Forelimb muscle (tissue), 1 donor: ENCODE results near the gene FXYD1. TPM values are rescaled to one million over a fixed set of nuclear protein-coding genes. Genes with fewer than 3 reads are reported as not detected.

Source experiments
- DNase-seq: peaks from one replicate; pipeline ENCODE4 v3.0.0-alpha.2; 2013; ENCODE audit warnings: low read depth
- polyA plus RNA-seq: library from polyadenylated mRNA; unstranded; fragments of 120-200 nt; gene quantifications from one replicate; pipeline ENCODE4 v1.2.1, GENCODE V29; 2013; ENCODE audit not compliant: insufficient read length

Gene FXYD1
- polyA plus RNA-seq, 1 donor = 261 TPM

GRCh38 chr19:35160629-35161433 lies 22.2 kb downstream of the FXYD1 start:
- DNase-seq = no peak

GRCh38 chr19:35161434-35161743 lies 22.8 kb downstream of the FXYD1 start:
- no peak for DNase-seq

DNA sequence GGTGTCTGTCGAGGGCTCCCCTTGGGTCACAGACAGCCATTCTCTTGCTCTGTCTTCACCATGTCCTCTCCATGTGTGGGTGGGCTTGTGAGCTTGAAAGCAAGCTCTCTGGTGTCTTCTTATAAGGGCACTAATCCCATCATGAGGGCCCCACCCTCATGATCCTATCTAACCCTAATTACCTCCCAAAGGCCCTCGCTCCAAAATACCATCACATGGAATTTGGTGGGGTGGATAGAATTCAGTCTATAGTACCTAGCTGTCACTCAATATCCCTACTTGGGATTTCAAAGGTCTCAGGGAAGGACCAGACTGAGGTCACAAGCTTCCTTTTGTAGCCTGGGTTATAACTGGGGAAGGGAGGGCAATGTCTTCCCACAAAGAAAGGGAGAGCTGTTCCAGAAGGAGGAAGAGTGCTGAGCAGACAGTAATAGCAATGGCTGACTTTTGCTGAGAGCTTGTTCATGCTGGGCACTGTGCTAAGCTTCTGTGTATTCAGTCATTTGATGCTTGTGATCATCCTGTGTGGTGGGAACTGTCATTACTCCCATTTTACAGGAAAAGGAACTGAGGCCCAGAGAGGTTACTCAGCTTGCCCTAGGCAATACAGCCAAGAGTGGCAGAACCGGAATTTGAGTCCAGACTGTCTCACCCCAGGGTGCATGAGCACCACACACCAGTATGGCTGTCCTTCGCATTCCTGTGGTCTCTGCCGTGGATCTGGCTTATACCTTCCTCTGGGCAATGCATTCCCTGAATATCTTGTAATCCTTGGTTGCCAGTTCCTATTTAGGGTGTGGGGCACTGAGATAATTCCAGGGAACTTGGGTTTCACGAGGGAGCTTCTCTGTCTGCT lies 24.1 kb downstream of the FXYD1 start:
- no peak for DNase-seq

- no peak for DNase-seq
These were observed 25.8 kb downstream of the FXYD1 start for GRCh38 chr19:35164418-35164817.

DNA sequence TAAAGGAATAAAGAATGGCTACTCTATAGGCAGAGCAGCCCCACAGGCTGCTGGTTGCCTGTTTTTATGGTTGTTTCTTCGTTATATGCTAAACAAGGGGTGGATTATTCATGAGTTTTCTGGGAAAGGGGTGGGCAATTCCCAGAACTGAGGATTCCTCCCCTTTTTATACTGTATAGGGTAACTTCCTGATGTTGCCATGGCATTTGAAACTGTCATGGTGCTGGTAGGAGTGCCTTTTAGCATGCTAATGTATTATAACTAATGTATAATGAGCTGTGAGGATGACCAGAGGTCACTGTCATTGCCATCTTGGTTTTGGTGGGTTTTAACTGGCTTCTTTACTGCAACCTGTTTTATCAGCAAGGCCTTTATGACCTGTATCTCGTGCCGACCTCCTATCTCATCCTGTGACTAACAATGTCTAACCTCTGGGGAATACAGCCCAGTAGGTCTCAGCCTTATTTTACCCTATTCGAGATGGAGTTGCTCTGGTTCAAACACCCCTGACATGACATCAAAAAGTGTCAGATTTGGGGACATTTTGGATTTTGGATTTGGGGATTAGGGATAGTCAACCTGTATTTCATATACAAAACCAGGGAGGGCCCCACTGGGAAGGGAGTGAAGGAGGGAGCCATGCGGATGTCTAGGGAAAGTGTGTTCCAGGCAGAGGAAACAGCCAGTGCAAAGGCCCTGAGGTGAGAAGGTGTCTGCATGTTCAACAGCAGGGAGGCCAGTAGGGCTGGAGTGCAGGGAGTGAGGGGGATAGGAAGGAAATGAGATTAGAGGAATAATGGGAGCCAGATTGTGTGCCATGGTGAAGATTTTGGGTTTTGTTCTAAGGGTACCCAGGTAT lies 26.8 kb downstream of the FXYD1 start:
- DNase-seq = no peak

DNA sequence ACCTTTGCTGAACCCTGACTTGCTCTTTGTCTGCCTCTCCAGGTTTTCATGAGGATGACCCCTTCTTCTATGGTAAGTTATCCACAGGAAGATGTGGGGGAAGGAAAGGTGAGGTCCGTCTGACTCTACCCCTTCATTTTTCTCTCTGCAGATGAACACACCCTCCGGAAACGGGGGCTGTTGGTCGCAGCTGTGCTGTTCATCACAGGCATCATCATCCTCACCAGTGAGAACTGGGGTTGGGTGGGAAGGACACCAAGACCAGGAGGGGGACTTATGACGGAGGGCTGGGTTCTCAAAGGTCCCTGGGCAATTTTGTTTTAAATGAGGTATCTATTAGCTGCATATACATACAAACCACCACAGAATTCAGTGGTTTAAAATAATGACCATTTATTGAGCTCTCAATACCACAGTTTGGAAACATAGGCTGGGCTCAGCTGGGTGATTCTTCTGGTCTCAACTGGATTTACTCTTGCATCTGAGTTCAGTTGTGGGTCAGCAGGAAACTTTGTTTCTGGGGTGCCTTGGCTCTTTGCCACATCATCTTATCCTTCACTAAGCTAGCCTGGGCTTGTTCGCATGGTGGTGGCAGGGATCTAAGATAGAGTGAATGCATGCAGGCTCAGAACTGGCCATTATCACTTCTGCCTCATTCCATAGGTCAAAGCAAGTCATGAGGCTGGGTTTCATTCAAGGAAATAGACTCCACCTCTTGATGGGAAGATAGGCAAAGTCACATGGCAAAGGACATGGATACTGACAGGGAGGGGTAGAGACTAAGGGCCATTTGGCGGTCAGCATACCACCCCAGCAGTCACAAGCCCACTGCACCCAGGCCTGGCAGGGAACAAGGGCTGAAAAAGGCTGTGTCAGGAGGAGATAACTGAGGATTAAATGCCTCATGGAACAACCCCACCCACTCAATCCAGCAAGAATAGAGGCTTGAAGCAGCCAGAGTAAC lies 27.8 kb downstream of the FXYD1 start:
- DNase-seq = no peak

DNA sequence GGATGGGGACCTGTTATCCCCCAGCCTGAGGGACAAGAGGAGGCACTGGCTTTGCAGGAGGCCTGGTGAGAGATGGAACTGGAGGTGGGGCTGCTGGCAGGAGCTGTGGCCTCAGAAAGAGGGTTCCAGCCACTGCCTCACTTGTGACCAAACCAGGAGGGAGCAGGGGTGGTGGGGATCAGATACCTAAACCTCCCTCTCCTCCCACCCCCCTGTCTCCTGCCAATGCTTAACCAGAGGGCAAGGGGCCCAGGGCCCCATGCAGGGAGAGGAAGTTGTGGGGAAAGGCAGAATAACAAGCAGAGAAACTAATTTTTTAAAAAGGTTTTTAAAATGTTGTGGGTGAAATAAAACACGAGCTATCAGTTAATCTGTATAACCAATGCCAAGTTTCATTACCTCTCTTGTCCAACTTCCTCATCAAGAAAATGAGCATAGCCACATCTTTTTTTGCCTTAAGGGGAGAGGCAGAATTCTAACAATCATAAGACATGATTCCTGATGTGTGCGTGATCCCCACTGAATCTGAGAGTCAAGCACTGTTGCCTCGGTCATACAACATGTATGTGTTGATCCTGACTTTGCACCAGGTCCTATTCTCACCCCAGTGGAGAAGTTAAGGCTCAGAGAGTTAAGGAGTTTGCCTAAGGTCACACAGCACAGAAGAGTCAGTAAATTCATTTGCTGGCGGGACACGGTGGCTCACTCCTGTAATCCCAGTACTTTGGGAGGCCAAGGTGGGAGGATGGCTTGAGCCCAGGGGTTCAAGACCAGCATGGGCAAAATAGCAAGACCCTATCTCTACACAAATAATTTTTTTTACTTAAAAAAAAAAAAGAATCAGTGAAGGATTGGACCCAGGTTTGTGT lies 28.9 kb downstream of the FXYD1 start:
- no peak for DNase-seq

GRCh38 chr19:35168196-35168595 lies 29.6 kb downstream of the FXYD1 start:
- DNase-seq = no peak

GRCh38 chr19:35169221-35169995 lies 30.8 kb downstream of the FXYD1 start:
- no peak for DNase-seq

- no peak for DNase-seq
These were observed 31.9 kb downstream of the FXYD1 start for GRCh38 chr19:35170359-35171061.

GRCh38 chr19:35171730-35172129 lies 33.1 kb downstream of the FXYD1 start:
- no peak for DNase-seq

- no peak for DNase-seq
These were observed 35.6 kb downstream of the FXYD1 start for GRCh38 chr19:35174226-35174625.

DNA sequence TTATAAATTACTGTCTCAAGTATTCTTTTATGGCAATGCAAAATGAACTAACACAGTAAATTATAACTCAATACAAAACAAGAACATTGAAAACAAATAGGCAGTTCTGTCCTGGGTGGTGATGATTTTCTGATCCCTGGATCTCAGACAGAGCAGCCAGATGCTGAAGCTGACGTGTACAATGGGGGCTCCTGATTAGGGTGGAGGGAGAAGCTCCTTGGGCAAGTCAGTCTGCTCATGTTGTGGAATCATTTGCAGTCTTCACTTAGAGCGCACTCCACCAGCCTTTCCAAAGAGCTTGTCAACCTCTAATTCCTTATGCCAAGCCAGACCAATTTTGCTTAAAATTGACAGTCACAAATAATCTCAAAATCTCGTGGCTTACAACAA lies 37.6 kb downstream of the FXYD1 start:
- no peak for DNase-seq

DNA sequence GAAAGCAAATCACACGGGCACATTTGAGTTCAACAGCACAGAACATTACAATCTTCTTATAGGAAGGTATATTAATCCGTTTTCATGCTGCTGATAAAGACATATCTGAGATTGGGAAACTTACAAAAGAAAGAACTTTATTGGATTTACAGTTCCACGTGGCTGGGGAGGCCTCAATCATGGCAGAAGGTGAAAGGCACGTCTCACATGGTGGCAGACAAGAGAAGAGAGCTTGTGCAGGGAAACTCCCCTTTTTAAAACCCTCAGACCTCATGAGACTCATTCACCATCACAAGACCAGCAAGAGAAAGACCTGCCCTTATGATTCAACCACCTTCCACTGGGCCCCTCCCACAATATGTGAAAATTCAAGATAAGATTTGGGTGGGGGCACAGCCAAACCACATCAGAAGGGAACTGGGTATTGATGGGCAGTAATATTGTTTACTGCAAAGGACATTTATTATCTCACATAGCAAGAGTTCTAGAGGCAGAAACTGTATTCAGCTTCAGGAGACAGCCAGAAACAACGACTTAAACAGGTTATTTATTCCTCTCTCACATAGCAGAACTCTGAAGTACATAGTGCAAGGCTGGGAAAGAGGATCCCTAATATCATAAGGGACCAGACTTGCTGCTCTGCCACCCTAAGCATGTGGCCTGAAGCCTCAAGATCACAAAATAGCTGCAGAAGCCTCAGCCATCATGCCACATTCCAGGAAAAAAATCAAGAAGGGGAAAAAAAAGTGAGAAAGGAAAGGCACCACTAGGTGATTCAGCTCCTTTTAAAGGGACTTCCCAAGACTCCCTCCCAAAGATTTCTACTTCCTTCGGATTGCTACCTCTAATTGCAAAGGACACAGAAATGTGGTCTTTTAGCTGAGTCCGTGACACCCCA lies 39.0 kb downstream of the FXYD1 start:
- no peak for DNase-seq

- DNase-seq = no peak
These were observed 40.1 kb downstream of the FXYD1 start for GRCh38 chr19:35178701-35179100.

GRCh38 chr19:35179830-35180229 lies 41.2 kb downstream of the FXYD1 start:
- DNase-seq = no peak

- no peak for DNase-seq
These were observed 42.8 kb downstream of the FXYD1 start for GRCh38 chr19:35181387-35181786.

DNA sequence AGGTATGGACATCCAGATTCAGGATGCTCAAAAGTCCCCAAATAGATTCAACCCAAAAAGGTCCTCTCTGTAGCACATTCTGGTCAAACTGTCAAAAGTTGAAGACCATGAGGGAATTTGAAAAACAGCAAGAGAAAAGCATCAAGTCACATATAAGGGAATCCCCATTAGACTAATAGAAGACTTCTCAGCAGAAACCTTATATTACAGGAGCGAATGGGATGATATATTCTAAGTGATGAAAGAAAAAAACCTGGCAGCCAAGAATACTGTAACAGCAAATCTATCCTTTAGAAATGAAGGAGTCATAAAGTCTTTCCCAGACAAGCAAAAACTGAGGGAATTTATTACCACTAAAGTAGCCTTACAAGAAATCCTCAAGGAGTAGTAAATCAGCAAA lies 45.6 kb downstream of the FXYD1 start:
- DNase-seq = no peak
